Measurements from ENCODE around the gene CNDP1.

GRCh38 chr18:74528478-74528877 lies 5.8 kb upstream of the CNDP1 start:
- TF ChIP-seq TAF1 (IDR thresholded peaks at IDR 0.05; ENCODE audit: borderline replicate concordance, insufficient read depth, low read length), result no peak
- TF ChIP-seq POLR2AphosphoS5 (IDR thresholded peaks at IDR 0.05; ENCODE audit: low read depth, low read length), result no peak
- TF ChIP-seq REST (IDR thresholded peaks at IDR 0.05; ENCODE audit: insufficient read depth in 1 of 2, low read depth in 2 of 2, low read length in 2 of 2), result no peak

Measured in PFSK-1 (cell line).